Activated T-cell treated with anti-CD3 and anti-CD28 coated beads for 48 hours (primary cell): ENCODE measurements around the gene WNK3.

Source experiments
- DNase-seq: peaks from one replicate; pipeline ENCODE4 v3.0.0-alpha.2; 2020; ENCODE audit warnings: low read depth

WNK3 gene

DNA sequence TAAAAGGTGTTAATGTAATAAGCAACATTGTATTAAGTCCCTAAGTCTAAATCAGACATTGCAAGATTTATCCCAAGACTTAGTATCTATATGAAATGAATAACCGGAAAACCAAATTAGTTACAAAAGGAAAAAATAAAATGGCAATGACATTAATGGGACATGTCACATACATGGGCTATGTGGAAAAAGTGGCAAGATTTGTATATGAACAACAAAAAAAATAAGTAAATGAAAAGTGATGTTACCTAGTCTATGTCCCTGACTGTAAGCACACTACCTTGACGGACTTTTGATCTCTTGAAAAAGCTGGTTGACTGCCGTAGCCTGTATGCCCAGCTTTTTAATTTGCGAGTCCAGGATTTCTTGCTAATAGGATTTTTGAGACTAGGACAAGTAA lies 119.3 kb downstream of the WNK3 start:
- no peak for DNase-seq

DNA sequence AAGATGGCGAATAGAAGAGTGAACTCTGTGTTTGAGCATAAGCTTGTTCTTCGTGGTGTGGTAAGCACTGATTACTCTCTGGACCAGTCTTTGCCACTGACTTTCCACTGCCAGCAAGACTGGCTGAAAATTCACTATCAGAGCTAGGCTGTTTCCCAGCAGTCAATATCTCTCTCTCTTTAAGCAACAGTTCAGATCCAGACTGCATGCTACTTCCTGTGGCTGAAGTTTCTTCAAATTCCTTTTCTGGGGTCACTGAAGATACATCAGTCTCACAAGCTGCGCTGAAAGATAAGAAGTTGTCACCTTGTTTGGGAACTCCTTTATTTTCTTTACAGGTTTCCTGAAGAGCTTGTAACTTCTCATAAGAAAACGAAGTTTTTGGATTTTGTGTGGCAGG lies 120.8 kb downstream of the WNK3 start:
- no peak for DNase-seq

DNA sequence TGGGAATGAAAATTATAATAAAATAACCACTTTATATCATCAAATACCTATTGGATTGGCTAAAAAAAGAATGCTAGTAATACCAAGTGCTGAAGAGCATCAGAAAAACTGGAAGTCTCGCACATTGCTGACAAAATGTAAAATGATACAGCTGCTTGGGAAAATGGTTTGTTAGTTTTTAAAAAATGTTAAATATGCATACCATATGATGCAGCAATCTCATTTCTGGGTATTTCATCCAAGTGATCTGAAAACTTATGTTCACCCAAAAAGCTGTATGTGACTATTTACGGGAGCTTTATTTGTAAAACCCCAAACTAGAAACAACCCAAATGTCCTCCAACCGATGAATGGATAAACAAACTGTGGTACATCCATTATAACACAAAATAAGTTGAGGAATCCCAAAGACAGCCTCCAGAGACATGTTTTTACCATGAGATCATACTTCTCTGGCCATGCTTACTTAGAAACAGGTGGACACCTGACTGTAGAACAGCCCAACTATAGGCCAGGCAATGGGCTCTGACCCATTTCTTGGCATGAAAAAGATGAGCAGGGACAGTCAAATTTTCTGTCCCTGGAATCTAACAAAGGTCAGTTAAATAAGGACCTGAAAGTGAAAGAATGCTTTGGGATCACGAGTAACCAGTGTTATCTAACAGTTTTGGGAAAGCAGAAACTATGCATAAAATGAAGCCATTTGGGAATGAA lies 127.3 kb downstream of the WNK3 start:
- DNase-seq = no peak

DNA sequence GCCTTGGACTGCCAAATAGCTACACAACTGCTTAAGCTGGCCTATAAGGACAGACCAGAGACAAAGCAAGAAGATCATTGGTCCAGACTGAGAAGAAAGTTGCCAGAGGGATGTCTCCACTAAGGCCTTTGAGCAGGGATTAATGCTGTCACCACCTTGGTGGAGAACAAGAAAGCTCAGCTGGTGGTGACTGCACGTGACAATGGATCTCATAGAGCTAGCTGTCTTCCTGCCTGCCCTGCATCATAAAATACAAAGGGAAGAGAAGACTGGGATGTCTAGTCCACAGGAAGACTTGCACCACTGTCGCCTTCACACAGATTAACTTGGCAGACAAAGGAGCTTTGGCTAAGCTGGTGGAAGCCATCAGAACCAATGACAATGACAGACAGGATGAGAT lies 134.3 kb downstream of the WNK3 start:
- DNase-seq = no peak

DNA sequence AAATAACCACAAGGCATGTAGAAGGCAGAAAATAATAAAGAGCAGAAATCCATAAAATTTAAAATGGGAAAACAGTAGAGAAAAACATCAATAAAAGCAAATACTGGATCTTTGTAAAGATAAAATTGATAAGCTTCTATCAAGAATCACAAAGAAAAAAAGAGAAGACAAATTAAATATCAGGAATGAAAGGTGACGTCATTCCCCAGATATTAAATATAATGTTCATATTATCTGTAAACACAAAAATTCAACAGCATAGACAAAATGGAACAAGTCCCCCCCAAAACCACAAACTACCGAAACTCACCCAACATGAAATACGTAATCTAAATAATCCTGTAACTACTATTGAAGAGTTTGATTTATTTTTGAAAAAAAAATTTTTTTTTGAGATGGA lies 144.2 kb downstream of the WNK3 start:
- no peak for DNase-seq

DNA sequence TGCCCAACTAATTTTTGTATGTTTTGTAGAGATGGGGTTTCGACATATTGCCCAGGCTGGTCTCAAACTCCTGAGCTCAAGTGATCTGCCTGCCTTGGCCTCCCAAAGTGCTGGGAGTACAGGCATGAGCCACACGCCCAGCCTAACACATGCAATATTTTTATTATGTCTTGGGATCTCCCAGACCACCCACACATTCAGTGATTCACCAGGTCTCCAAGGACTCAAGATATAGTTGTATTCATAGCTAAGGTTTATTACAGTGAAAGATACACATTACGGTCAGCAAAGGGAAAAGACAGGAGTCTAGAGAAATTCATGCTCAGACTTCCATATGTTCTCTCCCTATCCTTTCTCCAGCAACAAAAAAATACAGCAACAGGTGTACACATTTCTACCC lies 149.3 kb downstream of the WNK3 start:
- DNase-seq = no peak

DNA sequence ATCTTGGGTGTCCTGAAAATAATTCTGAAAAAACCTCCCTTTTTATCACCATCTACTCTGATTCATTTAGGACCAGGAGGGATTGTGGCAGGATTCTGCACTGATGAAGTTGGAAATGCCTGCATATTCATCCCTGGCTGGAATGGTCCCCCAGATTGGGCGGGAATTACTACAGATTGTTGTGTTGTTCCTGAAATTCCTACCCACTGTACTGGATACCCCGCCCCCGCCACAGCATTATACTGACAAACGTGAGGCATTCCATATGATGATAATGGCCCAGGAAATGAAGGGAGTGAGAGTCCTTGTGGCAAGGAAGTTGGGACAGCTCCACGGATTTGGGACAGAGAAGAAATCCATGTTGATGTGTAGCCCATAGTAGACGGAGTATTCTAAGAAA lies 159.6 kb downstream of the WNK3 start:
- DNase-seq = no peak

DNA sequence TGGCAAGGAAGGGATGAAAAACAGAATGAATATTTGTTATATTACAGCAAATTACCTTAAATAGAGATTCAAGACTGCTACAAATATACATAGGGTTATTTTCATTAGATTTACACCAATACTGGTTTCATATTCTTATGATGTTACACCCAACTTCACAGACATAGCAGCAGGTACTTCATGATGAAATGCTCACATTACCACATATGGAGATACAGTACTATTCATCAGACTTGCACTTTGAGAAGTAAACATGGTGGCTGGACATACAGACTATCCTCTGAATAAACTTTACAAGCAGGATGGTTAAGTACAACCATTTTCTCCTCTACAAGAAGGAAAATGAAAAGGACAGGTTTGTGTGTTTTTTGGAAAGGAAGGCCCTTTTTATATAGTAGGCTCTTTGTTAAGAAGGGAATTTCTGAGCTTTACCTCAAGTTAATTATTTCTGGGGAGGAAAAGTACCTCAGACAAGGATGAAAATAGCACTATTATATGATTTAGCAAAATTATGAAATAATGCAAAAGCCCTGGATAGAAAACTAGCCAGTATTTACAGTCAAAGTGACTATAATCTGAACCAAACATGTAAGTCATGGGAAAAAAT lies 162.8 kb downstream of the WNK3 start:
- no peak for DNase-seq

DNA sequence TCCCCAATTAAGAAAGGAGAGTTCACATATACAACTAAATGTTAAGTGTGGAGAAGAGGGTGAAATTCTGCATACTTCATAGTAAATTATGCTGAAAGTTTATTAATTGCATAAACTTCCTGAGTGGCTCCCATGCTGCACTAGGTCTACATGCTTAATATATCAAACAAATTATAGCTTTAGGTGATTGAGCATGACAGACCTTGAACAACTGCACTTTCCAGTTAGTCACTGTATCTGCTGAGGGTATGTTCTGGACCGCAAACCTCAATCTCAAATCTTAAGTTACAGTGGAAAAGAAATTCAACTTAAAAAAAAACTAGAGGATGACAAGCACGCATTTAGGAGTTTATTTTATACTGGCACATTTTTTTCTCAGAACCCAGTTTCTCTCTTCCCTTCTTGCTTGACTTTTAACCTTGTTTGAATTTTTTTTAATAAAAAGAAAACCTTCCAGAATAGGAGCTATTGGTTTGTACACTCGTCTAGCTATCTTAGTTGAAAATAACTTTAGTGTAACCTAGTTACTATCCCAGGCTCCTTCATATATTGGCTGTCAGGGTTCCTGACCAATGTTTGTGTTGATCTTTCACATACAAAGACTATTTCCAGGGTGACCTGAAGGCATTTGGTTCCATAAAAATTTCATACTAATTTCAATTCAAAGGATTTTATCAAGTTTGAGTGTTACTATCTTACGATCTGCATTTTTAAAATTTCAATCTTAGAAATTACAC lies 164.6 kb downstream of the WNK3 start:
- no peak for DNase-seq

DNA sequence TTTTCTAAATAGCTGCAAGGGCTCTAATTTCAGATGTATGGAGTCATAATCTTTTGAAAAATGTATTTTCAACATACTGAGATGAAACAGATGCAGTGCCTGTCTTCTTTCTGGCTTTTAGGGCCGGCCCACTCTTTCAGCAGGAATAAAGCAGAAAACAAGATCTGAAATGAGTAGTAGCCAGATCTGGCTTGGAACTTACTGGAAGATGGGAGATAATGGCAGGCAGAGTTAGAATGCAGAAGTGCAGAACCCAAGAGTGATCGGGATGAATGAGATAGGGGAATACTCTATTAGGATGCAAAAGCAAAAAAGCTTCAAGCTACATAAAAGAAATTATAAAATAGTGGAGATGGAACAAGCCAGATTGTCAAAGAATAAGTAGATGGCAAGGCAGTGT lies 173.4 kb downstream of the WNK3 start:
- DNase-seq = no peak

DNA sequence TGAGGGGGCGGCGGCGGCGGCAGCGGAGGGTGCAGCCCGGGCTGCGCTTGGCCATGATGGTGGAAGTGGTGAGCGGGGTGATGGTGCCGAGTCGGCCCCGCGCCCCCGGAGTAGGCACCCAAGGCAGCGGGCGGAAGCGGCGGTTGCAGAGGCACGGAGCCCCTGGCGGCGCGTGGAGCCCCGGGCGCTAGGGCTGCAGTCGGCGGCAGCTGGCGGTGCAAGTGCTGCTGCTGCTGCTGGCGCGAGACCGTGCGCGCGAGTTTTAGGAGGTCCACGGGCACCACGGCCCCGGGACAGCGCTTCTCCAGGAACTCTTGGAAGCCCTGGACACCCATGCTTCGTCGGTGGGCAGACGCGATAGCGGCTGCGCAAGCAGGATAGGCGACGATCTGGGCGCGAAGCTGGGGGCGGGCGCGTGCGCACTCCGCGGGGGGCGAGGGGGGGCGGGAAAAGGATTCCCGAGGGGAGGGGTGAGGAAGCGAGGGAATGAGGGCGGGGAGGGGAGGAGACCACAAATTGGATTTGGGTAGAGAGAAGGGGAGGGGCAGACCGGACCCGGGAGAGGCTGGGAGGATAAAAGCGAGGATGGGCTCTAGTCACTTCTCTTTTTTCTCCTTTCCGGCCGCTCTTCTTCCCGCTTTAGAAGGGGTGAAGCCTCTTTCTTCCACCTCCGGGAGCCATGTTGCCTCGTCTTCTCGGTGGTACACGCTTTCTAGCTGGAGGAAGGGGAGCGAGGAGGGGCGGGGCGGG lies 174.8 kb downstream of the WNK3 start, which contains the start of gene FAM120C:
TSS of gene FAM120C (minus strand) at position 391 of the 750 bp plus-strand sequence. CDS start at position 335, 56 bp downstream.
- peak; percentile 52 for DNase-seq

DNA sequence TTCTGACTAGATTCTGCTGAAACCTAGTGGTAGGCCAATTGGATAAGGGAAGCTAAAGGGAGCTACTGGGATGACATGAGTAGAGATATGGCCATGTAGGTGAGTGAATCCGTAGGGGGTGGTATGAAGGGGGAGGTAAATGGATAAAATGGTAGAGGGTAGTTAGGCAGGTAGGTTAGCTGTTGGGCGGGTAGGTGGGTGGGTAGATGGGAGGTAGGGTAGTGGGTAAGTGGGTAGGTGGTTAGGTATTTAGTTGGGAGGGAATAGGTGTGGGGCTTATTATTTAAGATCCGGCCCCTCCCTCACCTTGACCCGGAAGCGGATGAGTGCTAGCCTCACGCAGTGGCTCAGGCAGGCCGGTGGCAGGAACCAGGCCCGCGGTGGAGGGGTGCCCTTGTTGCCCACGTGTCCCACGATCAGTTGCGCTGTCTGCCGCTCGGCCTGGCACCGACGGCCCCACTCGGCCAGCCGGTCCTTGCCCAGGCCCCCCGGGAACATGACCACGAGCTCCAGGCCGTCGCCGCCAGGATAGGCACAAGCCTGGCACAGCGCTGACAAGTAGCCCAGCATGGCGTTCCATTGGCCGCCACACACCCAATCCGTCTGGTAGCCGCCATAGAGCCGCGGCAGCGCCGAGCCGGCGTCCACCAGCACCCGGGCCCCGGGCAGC lies 175.5 kb downstream of the WNK3 start:
- peak; percentile 56 for DNase-seq

DNA sequence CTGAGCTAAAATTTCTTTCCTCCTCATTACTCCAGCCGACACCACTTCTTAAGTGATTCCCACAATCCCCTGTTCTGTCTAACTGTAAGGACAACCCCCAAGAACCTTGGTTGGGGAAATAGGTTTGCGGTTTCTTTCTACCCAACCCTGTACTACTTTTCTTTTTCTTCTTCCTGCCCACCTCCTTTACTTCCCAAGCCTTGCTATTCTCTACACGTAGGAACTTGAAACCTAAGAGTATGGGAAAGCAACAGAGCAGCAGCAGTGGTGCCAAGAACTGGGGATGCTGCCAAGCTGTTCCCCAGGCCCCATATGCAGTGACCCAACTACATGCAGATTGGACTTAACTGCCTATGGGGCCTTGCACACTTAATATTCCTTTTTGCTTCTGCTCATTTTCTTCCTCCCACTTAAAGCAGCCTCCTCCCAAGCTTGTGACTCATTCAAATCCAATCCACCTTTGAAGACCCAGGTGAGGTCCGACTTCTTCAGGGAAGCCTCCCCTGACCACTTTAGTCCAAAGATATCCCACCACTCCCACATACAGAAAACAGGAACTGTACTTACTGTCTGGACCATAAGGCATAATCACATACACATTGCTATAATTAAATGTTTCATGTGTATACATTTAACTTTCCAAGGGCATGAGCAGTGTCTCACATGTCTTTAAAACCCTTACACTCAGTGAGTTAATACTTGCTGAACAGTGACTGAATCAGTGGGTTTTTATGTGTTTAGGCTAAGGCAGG lies 176.5 kb downstream of the WNK3 start:
- DNase-seq = no peak

DNA sequence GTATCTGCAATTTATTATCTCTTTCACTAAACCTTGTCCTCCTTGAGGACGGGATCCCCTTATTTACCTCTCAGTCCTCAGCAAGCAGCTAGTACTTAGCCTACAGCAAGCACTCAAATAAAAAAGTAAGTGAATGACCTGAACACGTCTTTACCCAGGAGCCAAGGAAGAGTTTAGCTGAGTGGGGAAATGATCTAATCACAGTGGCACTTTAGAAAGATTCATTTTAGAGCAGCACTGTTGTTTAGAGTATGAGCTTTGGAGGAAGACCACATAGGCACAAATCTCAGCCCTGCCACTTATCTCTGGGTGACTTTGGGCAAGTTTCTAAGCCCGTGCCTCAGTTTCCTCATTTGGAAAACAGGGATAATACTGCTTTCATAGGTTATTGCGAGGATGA lies 177.4 kb downstream of the WNK3 start:
- no peak for DNase-seq

DNA sequence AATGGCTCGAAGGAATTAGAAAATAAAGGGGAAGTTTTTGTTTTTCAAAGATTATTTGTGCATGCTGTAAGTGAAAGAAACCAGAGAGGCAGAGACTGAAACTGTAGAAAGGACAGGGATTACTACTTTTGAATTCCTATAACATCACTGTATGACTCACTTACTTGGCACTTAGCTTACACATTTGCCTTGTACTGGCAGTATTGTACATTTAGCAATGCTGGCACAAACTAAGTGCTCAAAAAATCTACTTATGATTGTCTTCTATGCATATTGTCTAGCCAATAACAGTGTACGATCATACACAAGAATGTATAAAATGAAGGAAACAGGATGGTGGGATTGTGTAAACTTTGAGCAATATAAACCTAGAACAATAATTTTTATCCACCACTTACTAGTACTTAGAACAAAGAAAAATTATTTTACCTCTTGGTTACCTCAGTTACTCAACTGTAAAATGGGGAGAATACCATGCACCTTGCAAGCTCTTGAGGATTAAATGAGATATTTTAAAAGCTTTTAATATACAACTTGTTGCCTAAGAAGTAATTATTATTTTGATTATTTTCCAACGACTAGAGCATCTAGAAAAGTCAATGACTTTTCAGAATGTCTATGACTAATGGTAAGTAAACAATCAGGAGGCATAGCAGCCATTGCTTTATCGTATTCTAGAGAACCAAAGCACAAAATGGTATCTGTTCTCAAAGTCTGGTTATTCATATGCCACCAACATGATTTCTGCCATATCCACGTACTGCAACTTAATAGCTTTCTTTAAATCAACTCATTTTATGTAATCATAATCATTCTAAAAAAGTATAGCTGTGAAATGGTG lies 179.5 kb downstream of the WNK3 start:
- no peak for DNase-seq

DNA sequence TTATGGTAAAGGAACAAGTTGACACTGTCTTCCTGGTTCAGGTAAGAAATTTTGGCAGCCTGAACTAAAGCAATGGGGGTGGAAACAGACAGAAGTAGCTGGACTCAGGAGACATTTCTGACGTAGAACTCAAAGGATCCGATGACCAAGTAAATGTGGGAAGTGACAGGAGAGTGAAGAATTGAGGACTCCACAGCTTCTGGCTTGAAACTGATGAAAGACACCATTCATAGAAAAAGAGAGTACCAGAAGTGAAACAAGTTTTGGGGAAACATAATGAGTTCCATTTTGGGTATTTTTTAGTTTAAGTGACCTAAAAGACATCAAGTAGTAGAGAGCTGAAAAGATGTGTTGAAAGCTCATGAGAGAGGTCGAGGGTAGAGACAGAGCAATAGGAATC lies 180.5 kb downstream of the WNK3 start:
- DNase-seq = no peak

DNA sequence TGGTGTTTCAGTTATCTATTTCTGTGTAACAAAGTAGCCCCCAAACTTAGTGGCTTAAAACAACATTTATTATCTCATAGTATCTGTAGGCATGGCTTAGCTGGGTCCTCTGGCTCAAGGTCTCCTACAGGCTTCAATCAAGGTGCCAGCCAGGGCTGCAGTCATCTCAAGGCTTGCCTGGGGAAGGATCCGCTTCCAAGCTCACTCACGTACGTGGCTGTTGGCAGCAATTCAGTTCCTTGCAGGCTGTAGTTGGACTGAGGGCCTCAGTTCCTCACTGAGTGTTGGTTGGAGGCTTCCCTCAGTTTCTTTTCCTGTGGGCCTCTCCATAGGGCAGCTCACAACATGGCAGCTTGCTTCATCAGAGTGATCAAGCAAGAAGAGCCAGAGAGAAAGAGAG lies 184.1 kb downstream of the WNK3 start:
- no peak for DNase-seq

DNA sequence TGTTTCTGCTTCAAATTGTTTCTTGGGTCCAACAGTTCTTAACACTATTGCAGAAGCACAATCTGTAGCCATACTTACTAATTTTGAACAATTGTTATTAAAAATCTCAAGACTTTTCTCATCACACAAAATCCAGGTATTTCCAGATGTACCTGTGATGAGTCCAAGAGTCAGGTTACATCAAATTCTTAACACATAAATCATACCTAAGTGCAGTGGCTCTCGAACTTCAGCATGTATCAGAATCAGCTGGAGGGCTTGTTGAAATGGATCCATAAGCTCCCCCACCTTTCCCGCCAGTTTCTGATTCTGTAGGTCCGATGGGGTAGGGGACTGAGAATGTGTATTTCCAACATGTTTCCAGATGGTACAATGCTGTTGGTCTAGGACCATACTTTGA lies 185.4 kb downstream of the WNK3 start:
- no peak for DNase-seq

DNA sequence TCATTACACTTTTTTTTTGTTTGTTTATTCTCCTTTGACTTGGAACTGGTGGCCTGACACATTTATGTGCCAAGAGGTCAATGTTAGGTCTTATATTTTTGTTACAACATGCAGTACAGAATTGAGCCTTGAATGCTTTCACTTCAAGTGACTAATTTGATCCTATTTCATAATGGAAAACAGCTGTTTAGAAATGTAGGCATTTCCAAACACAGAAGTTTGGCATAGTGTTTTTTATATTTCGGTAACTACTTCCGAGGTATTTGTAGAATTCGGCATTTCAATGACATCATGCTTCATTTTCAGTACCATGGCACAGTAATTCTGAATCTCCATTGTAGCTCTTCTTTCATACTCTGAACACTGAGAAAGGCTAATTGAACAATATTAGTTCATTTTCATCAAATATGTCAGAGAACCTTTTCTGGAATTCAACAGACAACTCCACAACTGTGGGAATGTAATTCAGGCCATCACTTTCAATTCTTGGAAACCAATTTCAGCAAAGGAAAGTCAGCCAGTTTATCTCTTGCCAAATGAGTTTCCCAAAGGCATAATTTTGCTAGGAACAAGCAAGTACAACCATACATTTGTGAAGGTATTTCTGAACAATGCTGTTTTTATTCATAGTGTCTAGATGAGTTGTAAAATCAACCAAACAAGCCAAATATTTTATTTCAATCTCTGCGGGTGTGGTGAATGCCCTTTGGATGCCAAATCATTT lies 186.2 kb downstream of the WNK3 start:
- no peak for DNase-seq

DNA sequence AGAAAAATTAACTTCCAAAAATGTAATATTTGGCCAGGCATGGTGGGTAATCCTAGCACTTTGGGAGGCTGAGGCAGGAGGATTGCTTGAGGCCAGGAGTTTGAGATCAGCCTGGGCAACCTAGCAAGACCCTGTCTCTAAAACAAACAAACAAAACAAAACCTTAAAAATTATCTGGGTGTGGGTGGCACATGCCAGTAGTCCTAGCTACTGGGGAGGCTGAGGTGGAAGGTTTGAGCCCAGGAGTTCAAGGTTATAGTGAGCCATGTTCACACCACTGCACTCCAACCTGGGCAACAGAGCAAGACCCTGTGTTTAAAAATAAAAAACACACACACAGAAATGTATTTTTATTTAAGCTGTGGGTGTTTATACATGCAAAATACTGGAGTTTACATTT lies 186.8 kb downstream of the WNK3 start:
- DNase-seq = no peak
